NCI-H2196 (cell line): ENCODE data around the gene SLC52A1.

Source experiments
- DNase-seq: peaks from one replicate; lab custom pipeline; 2025; ENCODE audit not compliant: unreplicated experiment; lab: John Stamatoyannopoulos, UW

Gene SLC52A1

DNA sequence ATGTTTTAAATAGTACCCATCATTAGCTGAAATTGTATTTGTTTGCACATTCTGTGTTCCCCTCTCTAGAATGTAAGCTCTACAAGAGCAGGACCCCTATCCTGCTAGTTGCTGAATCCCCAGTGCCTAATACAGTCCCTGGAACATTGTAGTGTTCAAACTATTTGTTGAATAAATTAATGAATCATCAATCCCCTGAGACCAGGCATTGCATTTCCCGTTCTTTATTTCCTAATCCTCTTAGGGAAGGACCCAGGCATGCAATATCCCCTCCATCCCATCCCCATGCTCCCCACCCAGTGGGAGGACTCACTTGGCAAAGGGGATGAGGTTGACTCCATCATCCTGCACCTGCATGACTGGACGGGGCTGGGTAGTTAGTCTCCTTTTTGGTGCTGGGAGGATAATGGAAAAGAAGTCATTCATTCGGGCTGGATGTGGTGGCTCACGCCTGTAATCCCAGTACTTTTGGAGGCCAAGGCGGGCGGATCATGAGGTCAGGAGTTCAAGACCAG is 41.1 kb downstream of the SLC52A1 start:
- no peak for DNase-seq

DNA sequence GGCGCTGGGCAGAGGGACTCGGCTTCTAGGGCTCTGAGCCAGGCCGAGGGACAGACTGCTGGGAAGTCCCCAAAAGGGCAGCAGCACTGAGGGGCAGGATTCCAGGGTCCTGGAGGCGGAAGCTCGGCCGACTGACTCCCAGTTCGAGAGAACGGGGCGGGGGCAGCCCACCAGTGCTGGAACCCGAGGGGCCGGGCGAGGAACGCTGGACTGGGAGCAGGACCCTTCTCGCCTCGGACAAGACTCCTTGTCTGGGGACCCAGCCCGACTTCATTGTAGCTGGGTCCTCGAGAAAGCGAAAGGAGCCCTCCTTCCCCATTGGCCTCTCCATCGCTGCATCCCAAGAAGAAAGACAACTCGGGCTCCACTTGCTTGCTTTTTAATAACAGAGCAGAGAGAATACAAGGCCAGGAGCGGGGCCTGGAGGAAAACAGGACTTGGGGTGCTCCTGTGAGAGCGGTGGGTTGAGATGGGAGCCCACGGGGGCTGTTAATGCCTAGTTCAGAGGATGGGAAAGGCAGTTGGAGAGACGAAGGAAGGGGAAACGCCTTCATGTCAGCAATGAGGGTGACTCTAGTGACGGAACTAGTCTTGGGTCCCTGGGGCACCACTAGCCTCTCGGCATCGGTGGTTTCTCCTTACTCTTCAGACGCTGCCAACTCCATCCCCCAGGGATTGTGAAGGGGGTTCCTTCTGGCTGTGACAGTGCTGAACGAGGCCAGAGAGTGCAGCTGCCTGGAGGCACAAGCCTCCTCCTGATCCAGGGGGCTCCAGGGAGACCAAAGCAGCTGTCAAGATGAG is 47.3 kb downstream of the SLC52A1 start:
- no peak for DNase-seq

DNA sequence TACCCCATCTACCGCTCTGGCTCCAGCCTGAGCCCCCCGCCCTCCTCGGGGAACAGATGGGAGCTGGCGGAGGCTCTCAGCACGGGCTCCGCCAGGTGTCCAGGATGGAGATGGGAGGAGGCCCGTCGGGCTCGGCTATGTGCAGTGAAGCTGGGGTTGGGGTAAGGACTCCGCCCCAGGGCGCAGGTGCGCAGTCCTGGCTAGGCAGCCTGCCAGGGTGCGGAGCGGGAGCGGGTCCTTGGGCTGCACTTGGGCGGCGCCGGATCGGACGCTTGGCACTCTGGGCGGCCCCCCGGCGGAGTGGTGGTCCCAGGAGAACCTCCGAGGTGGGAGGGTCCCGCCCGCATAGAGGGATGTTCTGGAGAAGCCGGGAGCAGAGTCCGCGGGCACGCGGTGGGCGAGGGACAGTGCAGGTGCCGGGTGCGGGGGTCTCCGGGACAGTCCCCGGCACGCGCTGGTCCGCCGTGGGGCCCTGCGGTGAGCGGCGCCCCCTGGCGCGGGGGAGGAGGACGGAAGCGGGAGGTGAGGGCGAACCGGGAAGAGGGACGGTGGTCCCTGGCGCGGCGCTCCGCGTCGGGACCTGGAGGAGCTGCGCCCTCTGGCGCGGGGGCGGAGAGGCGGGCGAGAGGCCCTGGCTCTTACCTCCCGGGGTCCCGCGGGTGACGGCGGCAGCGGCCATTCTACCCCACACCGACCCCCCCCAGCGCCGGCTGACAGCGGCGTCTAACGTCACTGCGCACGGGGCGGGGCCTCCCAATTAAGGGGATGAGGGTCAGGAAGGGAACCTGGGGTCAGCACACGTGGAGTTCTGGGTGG is 48.1 kb downstream of the SLC52A1 start, which contains the start of gene CAMTA2:
TSS of gene CAMTA2 (minus strand) at position 725 of the 816 bp plus-strand sequence. CDS start 1,453 bp downstream, outside the sequence.
- DNase-seq = peak; percentile 46

DNA sequence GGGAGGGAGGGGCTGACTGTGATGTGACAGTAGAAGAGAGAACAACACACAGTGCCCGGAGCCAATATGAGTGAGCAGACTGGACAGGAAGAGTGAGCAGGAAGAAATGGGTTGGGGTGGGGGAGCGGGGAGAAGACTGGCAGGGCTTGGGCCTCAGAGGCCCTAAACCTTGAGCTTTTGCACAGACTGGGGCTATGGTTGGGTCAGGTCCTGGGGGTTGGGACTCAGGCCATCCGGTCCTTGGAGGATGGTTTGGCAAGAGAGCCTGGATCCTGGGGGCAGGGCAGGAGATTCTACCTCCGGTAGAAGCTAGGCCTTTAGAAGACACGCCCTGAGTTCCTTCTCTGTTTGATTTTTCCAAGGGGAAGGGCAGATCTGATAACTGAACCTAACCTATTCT is 48.8 kb downstream of the SLC52A1 start:
- no peak for DNase-seq
